ENCODE measurements around the gene RAB12.

The RAB12 gene

DNA sequence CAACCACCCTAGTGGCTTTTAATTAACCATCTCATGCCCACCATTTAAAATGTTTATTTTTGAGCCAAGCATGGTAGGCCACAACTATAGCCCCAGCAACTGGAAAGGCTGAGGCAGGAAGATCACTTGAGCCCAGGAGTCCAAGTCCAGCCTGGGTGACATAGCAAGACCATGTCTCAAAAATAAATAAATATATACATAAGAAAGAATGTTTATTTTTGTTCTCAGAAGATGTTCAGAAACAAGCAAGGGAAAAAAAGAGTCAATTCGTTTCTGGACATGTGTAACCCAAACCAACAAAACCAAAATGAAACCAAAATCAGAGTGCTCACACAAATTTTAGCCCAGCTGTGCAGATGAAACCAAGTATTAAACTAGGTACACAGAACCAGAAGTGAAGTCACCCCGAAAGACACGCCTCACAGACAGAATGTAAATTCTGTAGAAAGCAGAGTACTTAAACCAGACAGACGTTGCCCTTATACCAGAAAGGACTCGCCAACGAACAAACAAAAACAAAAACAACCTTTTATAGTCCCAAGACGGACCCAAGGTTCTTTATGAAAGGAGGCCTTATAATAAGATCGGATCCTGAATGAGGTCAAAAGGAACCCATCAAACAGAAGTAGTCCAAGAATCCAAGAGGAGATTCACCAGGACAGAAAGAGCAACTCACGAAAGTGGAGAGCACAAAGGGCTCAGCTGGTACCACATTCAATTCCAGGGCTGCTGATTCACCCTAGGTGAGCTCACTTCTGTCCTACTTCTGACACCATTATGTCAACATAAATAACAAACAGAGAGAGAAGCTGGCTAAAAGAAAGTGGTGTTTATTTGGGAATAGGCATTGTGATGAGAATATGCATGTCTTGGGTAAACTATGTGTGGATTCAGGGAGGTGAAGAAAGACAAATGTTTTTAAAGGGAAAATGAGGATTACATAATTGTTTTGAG, 64.3 kb downstream of the RAB12 start:
- TF ChIP-seq, protein P1, sequence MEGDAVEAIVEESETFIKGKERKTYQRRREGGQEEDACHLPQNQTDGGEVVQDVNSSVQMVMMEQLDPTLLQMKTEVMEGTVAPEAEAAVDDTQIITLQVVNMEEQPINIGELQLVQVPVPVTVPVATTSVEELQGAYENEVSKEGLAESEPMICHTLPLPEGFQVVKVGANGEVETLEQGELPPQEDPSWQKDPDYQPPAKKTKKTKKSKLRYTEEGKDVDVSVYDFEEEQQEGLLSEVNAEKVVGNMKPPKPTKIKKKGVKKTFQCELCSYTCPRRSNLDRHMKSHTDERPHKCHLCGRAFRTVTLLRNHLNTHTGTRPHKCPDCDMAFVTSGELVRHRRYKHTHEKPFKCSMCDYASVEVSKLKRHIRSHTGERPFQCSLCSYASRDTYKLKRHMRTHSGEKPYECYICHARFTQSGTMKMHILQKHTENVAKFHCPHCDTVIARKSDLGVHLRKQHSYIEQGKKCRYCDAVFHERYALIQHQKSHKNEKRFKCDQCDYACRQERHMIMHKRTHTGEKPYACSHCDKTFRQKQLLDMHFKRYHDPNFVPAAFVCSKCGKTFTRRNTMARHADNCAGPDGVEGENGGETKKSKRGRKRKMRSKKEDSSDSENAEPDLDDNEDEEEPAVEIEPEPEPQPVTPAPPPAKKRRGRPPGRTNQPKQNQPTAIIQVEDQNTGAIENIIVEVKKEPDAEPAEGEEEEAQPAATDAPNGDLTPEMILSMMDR (IDR thresholded peaks at IDR 0.05; ENCODE audit: poor library complexity, severe bottlenecking) = no peak
- H3K27me3 ChIP-seq (ENCODE audit: insufficient read depth, poor library complexity, severe bottlenecking) = no peaks in the 10 kb centered on the region
- no peaks in the 10 kb centered on the region for H3K9me3 ChIP-seq (ENCODE audit: severe bottlenecking)
- H3K4me3 ChIP-seq (ENCODE audit: severe bottlenecking) = no peak overlapping the region
- no peaks in the 10 kb centered on the region for H3K36me3 ChIP-seq (ENCODE audit: low read depth)
- no peak overlapping the region for H3K27ac ChIP-seq (ENCODE audit: poor library complexity, severe bottlenecking)
- peak; percentile 40; the same call in 1 of the 3 replicates for ATAC-seq (ENCODE audit: low read depth)
- H3K4me1 ChIP-seq (ENCODE audit: insufficient read depth, poor library complexity, severe bottlenecking) = no peaks in the 10 kb centered on the region
- DNase-seq (ENCODE audit: low spot score) = no peak

- no peaks in the 10 kb centered on the region for H3K36me3 ChIP-seq (ENCODE audit: low read depth)
- no peaks in the 10 kb centered on the region for H3K27me3 ChIP-seq (ENCODE audit: insufficient read depth, poor library complexity, severe bottlenecking)
- H3K4me1 ChIP-seq (ENCODE audit: insufficient read depth, poor library complexity, severe bottlenecking) = no peaks in the 10 kb centered on the region
- no peak for ATAC-seq (ENCODE audit: low read depth)
- H3K9me3 ChIP-seq (ENCODE audit: severe bottlenecking) = no peaks in the 10 kb centered on the region
- H3K4me3 ChIP-seq (ENCODE audit: severe bottlenecking) = no peak overlapping the region
- TF ChIP-seq, protein P1 (IDR thresholded peaks at IDR 0.05; ENCODE audit: poor library complexity, severe bottlenecking) = no peak
- H3K27ac ChIP-seq (ENCODE audit: poor library complexity, severe bottlenecking) = no peak overlapping the region
- no peak for DNase-seq (ENCODE audit: low spot score)
Observed at GRCh38 chr18:8675057-8675456, 65.8 kb downstream of the RAB12 start.

DNA sequence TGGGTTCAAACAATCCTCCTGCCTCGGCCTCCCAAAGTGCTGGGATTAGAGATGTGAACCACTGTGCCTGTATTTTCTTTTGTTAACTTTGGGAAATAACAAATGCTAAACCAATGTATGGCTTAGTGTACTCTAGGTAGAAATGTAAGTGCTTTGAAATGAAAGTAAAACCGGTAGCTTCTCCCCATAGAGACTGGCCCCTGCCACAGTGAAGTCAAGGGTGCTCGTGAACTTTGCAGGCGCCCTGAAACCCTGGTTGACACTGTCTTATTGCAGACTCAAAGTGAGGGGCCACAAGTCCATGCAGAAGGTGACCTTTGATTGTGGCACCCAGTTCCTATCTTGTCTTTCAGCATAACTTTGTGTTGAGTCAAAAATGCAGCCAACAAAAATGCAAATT, 72.0 kb downstream of the RAB12 start:
- H3K4me3 ChIP-seq (ENCODE audit: severe bottlenecking) = no peak overlapping the region
- H3K27me3 ChIP-seq (ENCODE audit: insufficient read depth, poor library complexity, severe bottlenecking) = no peaks in the 10 kb centered on the region
- no peaks in the 10 kb centered on the region for H3K9me3 ChIP-seq (ENCODE audit: severe bottlenecking)
- no peaks in the 10 kb centered on the region for H3K36me3 ChIP-seq (ENCODE audit: low read depth)
- TF ChIP-seq, protein P1 (IDR thresholded peaks at IDR 0.05; ENCODE audit: poor library complexity, severe bottlenecking) = no peak
- ATAC-seq (ENCODE audit: low read depth) = no peak
- no peak for DNase-seq (ENCODE audit: low spot score)
- peaks cover 13% of the 10 kb centered on the region for H3K4me1 ChIP-seq (ENCODE audit: insufficient read depth, poor library complexity, severe bottlenecking)
- H3K27ac ChIP-seq (ENCODE audit: poor library complexity, severe bottlenecking) = no peak overlapping the region

- TF ChIP-seq, protein P1 (IDR thresholded peaks at IDR 0.05; ENCODE audit: poor library complexity, severe bottlenecking) = no peak
- ATAC-seq (ENCODE audit: low read depth) = no peak
- no peak for DNase-seq (ENCODE audit: low spot score)
- Histone ChIP-seq H3K27ac (ENCODE audit: poor library complexity, severe bottlenecking) (peak overlapping the region; percentile 77), H3K9me3 (ENCODE audit: severe bottlenecking) (no peaks in the 10 kb centered on the region), H3K27me3 (ENCODE audit: insufficient read depth, poor library complexity, severe bottlenecking) (no peaks in the 10 kb centered on the region), H3K4me3 (ENCODE audit: severe bottlenecking) (no peak overlapping the region), H3K36me3 (ENCODE audit: low read depth) (no peaks in the 10 kb centered on the region), H3K4me1 (ENCODE audit: insufficient read depth, poor library complexity, severe bottlenecking) (peaks cover 13% of the 10 kb centered on the region)
Observed at GRCh38 chr18:8684577-8684976, 75.3 kb downstream of the RAB12 start.
